ENCODE data around the gene RNF141. TPM values are rescaled to one million over a fixed set of nuclear protein-coding genes. Genes with fewer than 3 reads are reported as not detected.

The RNF141 gene
- total RNA-seq, 2 donors from 2014 or later: 20.2 to 23.1 TPM

DNA sequence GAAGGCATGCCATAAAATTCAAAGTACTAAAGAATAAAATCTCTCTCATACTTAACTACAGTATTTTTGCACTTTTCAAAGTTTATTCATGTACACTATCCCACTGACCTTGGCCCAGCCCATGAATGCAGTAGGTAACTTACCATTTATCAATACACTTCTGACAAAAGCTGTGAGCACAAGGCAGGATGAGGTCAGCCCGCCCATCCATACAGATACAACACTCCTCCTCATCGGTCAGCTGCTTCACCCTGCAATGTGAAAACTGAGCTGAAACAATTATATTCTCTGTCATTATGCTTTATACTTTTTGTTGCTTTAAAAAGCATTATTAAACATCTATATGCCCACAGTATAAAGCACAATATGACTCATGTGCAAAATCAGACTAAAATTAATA, 22.1 kb downstream of the RNF141 start:
- no peaks in the 10 kb centered on the region for H3K4me1 ChIP-seq
- no peak overlapping the region for H3K27ac ChIP-seq
- DNase-seq: no peak

DNA sequence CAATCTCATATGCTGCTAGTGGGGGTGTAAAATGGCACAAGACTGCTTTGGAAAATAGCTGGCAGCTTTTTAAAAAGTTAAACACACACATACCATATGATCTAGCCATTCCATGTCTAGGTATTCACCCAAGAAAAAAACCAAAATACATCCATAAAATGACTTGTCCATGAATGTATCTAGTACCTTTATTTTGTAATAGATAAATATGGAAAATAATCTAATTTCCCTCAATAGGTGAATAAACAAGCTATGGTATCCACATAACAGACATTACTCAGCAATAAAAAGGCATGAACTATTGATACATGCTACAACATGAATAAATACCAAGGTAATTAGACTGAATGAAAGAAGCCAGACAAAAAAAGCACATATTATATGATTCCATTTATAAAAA, 22.9 kb downstream of the RNF141 start:
- Histone ChIP-seq H3K4me1 (no peaks in the 10 kb centered on the region), H3K36me3 (replicated peaks in 1 of 2; ENCODE audit: insufficient read depth in 1 of 2, low read depth in 2 of 2) (peaks cover 0 to 4% of the 10 kb centered on the region in 2 donors), H3K9me3 (no peaks in the 10 kb centered on the region), H3K27ac (no peak overlapping the region), H3K4me3 (no peak overlapping the region), H3K27me3 (no peaks in the 10 kb centered on the region)
- no peak for DNase-seq
- no peak for TF ChIP-seq POLR2A (IDR thresholded peaks at IDR 0.05)
- TF ChIP-seq, protein P1, sequence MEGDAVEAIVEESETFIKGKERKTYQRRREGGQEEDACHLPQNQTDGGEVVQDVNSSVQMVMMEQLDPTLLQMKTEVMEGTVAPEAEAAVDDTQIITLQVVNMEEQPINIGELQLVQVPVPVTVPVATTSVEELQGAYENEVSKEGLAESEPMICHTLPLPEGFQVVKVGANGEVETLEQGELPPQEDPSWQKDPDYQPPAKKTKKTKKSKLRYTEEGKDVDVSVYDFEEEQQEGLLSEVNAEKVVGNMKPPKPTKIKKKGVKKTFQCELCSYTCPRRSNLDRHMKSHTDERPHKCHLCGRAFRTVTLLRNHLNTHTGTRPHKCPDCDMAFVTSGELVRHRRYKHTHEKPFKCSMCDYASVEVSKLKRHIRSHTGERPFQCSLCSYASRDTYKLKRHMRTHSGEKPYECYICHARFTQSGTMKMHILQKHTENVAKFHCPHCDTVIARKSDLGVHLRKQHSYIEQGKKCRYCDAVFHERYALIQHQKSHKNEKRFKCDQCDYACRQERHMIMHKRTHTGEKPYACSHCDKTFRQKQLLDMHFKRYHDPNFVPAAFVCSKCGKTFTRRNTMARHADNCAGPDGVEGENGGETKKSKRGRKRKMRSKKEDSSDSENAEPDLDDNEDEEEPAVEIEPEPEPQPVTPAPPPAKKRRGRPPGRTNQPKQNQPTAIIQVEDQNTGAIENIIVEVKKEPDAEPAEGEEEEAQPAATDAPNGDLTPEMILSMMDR (IDR thresholded peaks at IDR 0.05): no peak
- ATAC-seq: no peak
- intact Hi-C loops (cut with DNase I): no loop called here

More for the DNA sequence above, 22.1 kb downstream of the RNF141 start:
- Histone ChIP-seq H3K9me3 (no peaks in the 10 kb centered on the region), H3K4me3 (no peak overlapping the region), H3K27me3 (no peaks in the 10 kb centered on the region), H3K36me3 (replicated peaks in 1 of 2; ENCODE audit: insufficient read depth in 1 of 2, low read depth in 2 of 2) (peaks cover 0 to 4% of the 10 kb centered on the region in 2 donors)
- no peak for ATAC-seq
- TF ChIP-seq, protein P1 (IDR thresholded peaks at IDR 0.05): no peak
- TF ChIP-seq POLR2A (IDR thresholded peaks at IDR 0.05): no peak
- WGBS, 2 donors: 90 to 94% methylated on average over 2 of the region's 2 CpGs
- intact Hi-C loops (cut with DNase I): no loop called here

DNA sequence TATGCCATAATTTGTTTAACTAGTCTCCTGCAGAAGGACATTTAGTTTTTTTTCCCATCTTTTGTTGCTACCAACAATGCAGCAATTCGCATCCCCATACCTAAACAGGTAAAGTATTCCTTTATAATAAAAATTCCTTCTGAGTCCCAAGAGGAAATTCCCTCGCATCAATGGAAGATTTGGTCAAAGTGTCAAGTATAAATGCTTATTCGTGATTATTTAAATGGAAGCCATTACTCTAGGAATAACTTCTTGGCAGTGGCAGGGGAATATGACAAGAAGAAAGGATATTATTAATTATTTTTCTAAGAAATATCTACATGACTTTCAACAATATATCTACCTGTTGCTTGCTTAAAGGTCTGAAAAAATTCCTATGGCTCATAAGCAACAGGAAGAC, 25.6 kb downstream of the RNF141 start:
- no peak overlapping the region for H3K27ac ChIP-seq
- TF ChIP-seq, protein P1 (IDR thresholded peaks at IDR 0.05): no peak
- TF ChIP-seq POLR2A (IDR thresholded peaks at IDR 0.05): no peak
- ATAC-seq (no peak), DNase-seq (no peak)
- intact Hi-C loops (cut with DNase I): no loop called here
- 90 to 93% methylated on average over 3 of the region's 3 CpGs for WGBS, 2 donors
- H3K36me3 ChIP-seq (replicated peaks in 1 of 2; ENCODE audit: insufficient read depth in 1 of 2, low read depth in 2 of 2): no peaks in the 10 kb centered on the region
- no peak overlapping the region for H3K4me3 ChIP-seq
- no peaks in the 10 kb centered on the region for H3K4me1 ChIP-seq
- no peaks in the 10 kb centered on the region for H3K27me3 ChIP-seq
- H3K9me3 ChIP-seq: no peaks in the 10 kb centered on the region

DNA sequence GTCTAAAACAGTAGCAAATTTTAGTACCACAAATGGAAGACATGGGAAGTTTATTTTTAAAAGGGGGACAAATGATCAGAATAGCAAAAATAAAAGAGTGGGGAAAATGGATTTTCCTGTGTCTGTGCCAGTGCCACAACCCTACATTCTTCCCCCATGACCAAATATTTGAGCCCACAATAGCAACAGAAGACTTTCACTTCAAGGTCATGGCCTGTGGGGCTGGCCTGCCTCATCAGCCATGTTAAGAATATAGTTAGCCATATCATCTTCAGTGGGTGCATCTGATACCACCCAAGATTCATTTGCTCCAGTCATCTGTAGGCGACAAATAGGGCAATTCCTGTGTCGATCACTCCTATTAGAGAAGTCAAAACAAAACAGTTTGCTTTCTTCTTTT, 26.3 kb downstream of the RNF141 start:
- Histone ChIP-seq H3K36me3 (replicated peaks in 1 of 2; ENCODE audit: insufficient read depth in 1 of 2, low read depth in 2 of 2) (no peaks in the 10 kb centered on the region), H3K27ac (no peak overlapping the region), H3K4me1 (no peaks in the 10 kb centered on the region), H3K4me3 (no peak overlapping the region), H3K9me3 (no peaks in the 10 kb centered on the region), H3K27me3 (no peaks in the 10 kb centered on the region)
- ATAC-seq: no peak
- intact Hi-C loops (cut with DNase I): no loop called here
- 93 to 96% methylated on average over 2 of the region's 2 CpGs for WGBS, 2 donors
- TF ChIP-seq, protein P1 (IDR thresholded peaks at IDR 0.05): no peak
- TF ChIP-seq POLR2A (IDR thresholded peaks at IDR 0.05): no peak
- no peak for DNase-seq

DNA sequence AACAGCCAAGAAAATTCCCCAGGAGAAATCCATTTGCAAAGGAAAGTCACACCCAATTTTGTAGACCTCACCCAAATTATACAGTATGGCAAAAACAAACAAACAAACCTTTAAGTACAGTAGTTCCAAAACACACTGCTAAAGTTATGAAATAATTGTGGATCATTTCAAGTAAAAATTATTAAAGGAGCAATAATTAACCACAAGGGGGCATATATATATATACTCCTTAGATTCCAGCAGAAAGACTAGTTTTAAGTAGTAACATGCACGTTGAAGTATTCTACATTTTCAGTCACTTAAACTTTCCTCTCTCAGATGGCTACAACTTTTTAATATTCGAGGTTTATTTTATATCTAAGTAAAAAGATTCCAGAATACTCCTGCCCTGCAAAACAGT, 26.8 kb downstream of the RNF141 start:
- DNase-seq (no peak), ATAC-seq (no peak)
- TF ChIP-seq POLR2A (IDR thresholded peaks at IDR 0.05): no peak
- TF ChIP-seq, protein P1 (IDR thresholded peaks at IDR 0.05): peak in 6 of 7 experiments; percentile 6 to 38 (median 27)
- Histone ChIP-seq H3K9me3 (no peaks in the 10 kb centered on the region), H3K36me3 (replicated peaks in 1 of 2; ENCODE audit: insufficient read depth in 1 of 2, low read depth in 2 of 2) (no peaks in the 10 kb centered on the region), H3K27me3 (no peaks in the 10 kb centered on the region), H3K27ac (no peak overlapping the region), H3K4me3 (no peak overlapping the region), H3K4me1 (no peaks in the 10 kb centered on the region)
- intact Hi-C loops (cut with DNase I): no loop called here
- 31 to 39% methylated on average over 2 of the region's 2 CpGs for WGBS, 2 donors
